GM19455 (cell line): ENCODE data around the gene PKM.

Source experiments
- ATAC-seq: cut with Tn5 transposase; IDR thresholded peaks from one replicate; pipeline ENCODE4 v1.9.1; 2021; ENCODE audit not compliant: unreplicated experiment

The PKM gene

DNA sequence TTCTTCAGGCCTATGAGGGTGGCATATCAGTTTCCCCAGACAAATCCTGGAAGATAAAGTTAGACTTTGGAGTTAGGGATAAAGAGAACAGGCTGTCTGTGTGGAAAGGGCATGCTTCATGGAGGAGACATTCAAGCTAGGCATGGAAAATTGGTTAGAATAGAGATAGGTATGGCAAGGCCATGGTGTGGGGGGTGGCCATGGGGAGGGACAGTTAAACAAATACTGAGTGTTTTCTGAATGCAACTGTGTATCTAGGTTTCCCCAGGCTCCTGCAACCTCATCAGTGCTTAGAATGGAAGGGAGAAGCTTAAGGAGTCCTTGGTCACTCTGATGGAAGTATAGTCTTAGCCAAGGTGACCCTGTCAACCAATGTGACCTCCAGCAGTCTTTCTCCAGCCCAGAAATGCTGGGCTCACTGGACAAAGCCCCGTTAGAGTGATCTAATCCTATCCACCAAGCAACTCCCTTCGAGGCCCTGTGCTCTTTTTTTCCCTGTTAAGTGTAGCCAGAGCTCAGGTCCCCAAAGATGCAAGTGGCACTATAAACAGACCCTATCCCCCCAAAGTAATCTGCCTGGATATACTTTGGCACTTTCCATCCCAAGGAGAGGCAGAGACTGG is 5.5 kb upstream of the PKM start:
- ATAC-seq, result no peak

DNA sequence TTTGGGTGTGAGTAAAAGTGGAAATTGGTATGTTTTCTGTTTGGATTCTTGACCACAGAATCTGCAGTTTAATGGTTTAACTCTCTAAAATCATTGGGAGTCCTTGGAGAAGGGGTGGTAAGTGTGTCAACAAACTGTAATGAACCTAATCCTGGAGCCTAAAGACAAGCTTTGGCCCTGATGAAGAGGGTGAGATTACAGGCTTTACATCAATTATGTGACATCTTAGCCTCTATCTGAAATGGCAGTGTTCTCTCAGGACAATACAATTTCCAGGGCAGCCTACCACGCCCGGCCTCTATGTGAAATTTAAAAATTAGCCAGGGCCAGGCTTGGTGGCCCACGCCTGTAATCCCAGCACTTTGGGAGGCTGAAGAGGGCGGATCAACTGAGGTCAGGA is 4.3 kb upstream of the PKM start:
- ATAC-seq, result no peak

DNA sequence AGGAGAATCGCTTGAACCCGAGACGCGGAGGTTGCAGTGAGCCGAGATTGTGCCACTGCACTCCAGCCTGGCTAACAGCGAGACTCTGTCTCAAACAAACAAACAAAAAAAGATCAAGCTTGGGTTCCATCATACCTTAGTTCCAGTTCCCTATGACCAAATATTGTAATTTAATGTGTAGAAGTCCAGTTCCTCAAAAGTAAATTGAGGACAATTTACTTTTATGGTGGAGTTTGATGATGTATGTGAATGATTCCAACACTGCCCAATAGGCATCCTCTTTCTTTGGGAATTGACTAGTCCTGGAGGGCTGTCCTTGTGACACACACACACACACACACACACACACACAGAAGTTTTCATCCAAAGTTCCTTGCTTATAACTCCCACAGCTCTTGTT is 2.8 kb upstream of the PKM start:
- ATAC-seq, result no peak

DNA sequence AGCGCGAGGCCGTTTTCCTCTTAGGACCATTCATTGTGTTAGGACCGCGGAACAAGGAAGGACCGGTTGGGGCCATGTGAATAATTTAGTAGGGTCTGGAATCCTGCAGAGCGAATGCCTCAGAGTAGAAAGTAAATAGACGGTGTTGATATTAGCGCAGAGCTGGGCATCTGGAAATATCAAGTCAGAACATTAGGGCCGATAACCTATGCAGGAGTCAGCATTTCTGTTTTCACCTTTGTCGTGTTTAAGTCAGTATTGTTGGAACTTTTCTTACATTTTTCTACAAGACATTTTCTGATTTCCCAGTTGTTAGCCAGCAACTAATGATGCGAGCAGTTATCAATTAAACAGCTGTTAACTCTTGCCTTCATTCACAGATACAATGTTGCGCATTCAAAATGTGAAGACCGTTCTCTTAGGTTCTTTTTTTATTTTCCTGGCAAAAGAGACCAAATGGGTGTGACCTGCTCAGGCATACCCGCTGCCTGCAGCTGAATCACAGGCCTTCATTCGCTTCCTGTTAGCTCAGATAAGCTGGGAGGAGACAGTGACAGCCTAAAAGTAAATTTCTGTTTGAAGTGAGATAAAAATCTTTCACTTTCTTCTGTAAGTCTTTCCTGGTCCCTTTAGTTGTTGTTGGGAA is 966 bp upstream of the PKM start:
- no peak for ATAC-seq

DNA sequence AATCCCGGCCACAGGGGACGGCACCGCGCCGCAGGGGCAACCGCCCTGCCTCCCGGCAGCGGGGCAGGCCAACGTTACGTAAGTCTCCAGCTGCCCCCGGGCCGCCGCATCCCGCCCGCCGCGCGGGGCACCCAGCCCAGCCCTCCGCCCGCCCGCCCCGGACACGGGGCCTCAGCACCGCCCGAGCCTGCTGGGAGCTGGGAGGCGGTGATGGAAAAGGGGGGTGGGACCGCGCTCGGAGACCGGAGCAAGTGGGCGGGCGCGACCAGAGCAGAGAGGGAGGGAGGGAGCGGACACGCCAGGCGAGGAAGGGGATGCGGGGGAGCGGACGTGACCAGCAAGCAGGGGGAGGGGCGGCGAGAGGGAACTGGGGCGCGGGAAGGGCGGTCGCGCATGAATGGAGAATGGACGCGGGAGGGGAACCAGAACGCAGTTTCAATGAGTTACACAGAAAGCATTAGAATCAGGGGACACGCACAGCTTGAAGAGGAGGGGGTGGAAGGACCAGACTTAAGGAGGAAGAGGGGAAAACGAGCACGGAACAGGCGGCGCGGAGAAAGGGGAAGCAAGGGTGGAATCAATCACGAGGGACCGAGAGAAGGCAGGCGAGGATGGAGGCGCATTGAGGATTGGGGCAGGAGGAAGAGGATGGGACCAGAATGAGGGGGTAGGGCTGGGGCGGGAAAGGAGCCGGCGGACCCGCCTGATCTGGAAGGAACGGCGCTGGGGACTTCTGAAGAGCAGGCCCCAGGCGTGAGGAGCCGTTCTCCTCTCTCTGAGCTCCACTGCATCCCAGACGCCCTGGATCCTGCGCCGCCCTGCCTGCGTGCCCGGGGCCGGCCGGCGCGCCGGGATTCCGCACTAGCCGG is 559 bp downstream of the PKM start:
- ATAC-seq, result no peak

DNA sequence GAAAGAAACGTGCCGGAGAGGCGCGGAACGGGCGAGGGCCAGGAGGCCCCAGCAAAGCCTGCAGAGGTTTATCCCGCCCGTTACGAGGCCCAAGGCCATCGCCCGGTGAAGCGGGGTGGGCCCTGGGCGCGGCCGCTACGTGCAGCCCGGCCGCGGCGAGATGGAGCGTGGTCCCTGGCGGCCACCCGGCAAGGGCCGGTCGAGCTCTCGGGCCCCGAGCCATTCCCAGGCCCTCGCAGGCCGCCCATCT is 1.1 kb downstream of the PKM start:
- no peak for ATAC-seq

DNA sequence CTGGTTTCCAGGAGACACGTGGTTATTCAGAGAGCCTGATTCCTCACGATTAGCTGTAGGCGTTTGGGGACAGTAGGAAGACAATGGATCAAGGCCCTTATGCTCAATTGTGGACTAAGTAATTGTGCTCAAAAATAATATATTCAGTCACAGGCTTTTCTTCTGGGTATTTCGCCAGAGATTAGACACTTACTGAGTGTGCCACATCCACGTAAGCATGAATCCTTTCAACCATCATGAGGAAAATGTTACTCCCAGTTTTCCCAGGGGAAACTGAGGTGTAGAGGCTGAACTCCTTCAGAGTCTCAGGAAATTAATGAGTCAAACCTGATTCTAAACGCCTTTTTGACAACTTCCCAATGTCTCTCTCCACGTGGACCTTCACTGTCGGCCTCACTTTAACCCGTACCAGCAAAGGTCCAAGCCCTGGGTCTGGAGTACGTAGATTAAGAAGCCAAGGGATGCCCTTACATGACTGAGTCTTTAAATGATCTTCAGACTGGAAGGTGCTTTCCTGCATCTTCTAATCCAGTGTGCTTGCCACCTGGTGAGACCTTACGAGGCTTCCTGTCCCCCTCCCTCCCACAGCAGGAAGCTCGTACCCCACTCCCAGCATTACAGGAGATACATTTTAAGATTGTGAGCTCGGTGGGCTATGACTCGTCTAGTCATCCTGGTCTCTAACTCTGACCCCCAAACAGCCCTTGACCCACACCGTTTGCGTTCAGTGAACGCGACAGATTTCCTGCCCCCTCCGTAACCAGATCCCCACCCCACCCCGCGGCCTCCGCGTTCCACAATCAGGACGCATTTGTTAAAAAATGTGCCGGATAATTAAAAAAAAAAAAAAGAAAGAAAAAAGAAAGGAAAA is 1.7 kb downstream of the PKM start:
- ATAC-seq, result no peak

DNA sequence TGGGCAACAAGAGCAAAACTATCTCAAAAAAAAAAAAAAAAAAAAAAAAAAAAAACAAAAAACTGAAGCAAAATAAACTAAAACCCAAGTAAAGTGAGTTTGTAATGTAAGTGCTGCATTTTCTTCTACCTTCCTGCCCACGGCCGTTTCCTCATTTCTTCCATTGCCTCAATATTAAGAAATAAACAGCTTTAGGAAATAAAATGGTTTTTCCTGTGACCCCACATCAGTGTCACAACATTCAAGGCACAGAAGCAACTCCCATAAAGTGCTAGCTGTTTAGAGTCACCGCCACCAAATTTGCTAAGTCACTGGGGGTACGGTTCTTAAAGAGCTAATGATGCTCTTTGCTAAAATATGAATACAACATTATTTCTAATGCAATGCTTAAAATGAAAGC is 3.3 kb downstream of the PKM start:
- ATAC-seq, result no peak

DNA sequence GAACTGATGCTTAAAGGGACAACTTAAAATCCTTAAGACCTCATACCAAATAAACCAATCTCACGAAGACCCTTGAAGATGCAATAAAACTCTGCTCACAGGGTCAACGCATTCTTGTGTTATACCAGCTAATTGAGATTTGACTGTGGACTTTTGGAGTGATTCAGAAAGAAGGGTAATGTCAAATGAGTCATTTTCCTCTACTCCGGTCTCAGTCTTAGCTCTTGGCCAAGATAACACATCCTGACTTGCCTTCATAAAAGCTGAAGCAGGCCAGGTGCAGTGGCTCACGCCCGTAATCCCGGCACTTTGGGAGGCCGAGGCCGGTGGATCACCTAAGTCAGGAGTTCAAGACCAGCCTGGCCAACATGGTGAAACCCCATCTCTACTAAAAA is 3.8 kb downstream of the PKM start:
- no peak for ATAC-seq

DNA sequence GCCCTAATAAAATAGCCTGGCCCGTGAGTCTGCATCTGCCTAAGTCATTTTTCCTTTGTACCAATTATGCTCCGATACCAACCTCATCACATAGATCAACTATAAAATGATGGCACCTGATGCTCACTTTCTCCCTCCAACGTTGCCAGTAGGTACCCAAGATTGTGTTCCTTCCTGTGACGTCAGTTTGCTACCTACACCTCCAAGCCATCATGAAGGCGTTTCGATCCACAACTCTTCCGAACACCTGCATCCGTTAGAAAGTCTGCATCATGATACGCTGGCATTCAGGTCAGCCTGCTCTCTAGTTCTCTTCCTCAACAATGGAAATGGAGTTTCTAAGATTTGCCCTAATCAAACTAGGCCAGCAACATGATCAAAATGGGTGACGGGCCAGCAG is 7.7 kb downstream of the PKM start:
- ATAC-seq, result no peak

DNA sequence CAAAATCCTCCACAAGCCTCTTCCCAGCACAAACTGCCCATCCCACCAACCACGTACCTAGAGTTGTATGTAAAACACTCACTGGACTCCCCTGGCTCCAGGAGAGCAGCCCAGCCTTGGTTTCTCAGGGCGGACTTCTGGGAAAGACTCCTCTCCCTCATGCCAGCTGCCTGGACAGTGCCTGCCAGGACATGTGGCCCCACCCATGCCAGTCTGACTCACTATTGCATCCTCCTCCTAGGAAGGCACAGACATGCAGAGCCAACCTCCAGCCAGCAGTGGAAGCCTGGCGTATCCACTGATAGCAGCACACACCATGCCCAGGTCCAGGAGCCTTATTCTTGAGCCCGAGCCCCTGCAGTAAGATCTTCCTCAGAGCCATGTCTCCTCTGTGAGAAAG is 8.6 kb downstream of the PKM start:
- no peak for ATAC-seq

DNA sequence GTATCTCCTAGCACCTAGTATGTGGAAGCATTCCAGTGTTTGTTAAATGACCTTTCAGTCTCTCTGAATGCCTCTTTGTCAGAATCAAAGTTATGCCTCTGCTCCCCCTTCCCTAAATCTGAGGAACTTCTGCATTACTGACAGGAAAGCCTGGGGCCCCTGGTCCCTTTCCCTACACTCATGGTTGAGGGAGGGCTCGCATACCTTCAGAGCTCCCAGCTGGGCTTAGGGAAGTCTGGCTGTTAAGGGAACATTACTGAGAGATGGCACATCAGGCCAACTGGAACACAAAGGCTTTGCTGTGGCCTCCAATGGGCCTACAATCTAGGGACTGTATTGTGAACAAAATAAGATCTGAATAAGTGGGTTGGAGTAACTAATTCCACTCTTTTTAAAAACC is 10.3 kb downstream of the PKM start:
- ATAC-seq, result no peak

DNA sequence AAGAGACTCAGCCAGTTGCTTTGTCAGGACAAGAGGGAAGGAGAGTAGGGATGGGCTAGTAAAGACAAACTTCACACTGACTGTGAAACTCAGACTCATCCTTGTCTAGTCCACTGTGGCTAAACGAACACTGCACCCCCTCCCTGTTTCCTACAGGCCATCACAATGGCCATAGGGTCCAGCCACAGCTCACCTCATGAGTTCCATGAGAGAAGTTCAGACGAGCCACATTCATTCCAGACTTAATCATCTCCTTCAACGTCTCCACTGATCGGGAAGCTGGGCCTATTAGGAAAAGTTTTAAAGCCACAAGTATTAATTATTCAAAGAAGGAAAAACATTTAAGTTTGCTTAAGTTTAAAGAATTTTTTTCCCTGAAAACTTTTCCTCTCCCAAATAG is 13.8 kb downstream of the PKM start:
- no peak for ATAC-seq

DNA sequence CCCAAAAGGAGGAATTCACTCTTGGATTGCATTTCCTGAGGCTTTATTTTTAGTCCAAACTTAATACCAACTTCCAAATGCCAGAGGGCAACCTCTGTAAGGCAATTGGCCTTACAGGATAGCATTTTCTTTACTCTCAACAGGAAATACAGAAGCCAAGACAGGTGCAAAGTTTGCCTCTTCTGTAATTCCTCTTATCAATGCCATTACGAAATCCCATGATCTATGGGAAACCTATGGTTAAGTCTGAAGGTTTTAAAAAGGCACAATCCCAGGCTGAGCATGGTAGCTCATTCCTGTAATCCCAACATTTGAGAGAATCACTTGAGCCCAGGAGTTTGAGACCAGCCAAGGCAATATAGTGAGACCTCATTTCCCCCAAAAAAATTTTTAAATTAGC is 14.9 kb downstream of the PKM start:
- no peak for ATAC-seq

DNA sequence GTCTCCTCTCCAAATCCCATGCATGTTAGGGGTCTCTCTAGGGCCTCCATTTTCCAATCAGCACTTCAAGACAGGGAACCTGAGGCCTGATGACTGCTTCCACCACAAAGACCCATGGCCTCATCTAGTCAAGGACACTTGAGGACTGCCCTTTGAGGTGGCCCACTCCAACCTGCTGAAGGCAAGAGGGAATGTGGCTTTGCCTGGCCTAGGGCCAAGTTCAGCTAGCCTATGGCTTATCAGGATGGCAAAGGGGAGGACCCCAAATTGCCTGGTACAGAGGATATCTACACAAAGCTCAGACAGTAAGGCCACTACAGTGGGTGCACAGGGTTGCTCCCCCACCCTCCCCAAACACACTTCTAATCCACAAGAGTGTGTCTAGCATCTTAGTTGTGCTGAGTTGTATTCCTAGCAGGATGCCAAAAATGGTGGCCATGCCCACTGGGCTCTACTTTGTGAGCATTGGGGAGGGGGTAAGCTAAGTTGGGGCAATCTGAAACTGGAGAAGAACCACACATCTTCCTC is 23.4 kb downstream of the PKM start:
- ATAC-seq, result no peak

DNA sequence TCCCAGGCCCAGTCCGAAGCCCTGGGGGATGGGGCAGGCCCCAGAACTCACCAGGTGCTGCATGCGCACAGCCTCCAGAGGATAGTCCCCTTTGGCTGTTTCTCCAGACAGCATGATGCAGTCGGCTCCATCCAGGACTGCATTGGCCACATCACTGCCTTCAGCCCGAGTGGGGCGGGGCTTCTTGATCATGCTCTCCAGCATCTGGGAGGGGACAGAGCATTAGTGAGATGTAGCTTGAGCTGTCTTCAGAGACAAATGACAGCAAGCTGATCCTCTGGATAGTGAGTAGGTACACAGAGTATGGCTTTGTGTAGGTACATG is 24.4 kb downstream of the PKM start:
- ATAC-seq, result no peak

DNA sequence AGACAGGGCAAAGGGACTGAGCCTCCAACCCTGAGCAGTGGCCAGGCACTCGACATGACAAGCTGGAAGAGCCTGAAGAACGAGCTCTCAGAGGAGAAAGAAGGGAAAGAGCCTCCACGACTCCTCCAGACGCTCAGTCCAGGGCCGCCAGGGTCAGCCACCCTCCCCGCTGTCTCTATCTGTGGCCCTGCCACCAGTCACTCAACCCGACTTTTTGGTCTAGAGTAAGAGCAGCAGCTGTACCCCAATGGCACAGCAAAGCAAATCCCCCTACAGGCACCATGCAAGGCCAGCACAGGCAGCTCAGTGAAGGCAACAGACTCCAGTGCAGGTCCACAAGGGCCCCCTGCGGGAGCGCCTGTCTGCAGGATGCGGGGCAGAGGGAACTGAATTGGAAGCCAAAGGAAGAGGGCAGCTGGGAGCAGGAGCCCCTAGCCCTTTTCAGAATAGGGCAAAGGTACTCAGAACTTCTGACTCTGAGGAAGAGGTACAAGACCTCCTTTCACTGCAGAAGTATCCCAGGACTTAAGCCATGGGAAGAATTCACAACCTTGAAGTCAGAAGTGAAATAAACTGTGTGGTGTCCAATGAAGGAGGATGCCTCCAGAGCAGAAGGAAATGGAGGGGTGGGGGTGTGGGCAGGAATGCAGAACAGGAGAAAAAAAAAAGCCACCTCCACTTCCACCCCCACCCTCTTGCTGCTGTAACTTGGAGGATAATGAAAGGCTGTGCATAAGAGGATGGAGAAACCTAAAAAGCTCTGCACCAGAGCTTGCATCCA is 24.9 kb downstream of the PKM start:
- no peak for ATAC-seq

DNA sequence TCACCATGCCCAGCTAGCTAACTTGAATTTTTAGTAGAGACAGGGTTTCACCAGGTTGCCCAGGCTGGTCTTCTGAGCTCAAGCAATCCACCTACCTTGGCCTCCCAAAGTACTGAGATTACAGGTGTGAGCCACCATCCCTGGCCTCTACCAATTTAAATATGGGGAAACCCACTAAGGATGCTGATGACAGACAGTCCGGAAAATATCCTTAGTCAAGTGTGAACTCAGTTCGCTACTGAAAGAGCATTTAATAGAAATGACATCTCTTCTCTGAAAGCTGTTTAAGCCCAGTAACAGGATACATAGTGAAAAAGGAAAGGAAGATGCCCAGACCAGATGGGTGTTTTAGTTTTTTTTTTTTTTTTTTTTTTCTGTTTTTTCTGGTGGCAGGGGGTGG is 25.7 kb downstream of the PKM start:
- ATAC-seq, result no peak

DNA sequence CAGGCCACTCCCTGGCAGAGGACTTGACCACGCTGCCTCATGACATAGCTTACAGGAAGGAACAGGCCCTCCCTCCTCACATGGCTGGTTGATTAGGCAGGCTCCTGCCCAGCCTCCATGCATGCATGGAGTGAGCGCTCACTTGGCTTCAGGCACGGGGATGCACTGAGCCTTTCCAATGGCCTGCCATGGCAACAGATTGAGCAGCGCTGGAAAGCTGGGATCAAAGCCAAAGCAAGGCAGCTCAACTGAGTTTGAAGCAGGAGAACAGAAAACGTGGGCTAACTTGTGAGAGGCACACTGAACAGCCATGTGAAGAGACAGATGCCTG is 27.5 kb downstream of the PKM start:
- no peak for ATAC-seq

DNA sequence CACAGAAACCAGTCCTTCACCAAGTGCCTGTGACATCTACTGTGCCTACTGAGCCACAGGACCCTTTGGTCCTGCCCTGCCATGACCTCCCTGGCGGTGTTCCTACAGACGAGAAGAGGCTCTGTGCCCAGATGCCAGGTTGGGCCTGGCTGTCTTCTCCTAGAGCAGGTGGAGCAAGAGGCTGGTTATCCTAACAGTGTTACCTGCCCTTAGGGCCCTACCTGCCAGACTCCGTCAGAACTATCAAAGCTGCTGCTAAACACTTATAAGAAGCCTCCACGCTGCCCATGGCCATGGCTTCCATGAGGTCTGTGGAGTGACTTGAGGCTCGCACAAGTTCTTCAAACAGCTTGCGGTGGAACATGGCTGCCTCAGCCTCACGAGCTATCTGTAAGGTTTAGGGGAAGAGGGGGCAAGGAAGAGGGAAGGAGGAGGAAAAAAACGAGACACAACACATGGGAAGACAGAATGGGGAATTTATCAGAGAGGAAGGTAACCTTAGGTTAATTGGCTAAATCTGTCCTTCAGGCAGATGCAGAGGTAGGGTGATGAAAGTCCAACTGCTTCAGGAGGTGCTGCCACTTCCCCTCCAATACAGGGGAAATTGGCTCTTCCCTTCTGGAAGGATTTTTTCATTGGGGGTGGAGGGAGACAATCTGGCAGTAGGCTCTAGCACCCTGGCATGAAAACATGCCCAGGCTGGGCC is 28.0 kb downstream of the PKM start:
- no peak for ATAC-seq
